Measurements from ENCODE around the gene COL18A1.

COL18A1 gene

DNA sequence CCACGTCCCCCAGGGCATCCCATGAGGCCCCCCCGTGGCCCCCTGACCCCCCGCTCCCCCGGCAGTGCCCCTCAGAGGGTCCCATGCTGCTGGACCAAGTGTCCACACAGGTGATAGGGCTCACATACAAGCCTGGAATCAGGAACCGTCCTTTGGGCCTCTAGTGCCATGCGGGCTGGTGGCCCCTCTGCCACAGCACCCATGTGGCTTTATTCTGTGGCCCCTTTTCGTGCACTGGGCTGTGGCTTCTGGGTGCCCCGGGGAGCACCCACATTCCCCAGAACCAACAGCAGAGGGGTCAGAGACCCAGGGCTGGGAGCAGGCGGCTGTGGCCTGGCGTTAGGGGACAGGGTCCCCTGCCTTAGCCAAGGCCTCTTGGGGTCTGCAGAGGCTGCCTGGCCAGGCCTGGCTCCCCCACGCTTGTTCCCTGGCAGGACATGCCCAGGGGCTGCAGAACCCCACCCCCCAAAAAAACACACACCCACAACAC lies 105.5 kb downstream of the COL18A1 start:
- POLR2A ChIA-PET (ENCODE audit: low non-redundant PET) = no interaction called here
- CTCF ChIA-PET = no interaction called here
- H3K27ac ChIP-seq = no peak overlapping the region
- no peak for DNase-seq (ENCODE audit: low spot score)
- TF ChIP-seq CTCF (conservative IDR thresholded peaks at IDR 0.05; ENCODE audit: low read depth) = no peak

DNA sequence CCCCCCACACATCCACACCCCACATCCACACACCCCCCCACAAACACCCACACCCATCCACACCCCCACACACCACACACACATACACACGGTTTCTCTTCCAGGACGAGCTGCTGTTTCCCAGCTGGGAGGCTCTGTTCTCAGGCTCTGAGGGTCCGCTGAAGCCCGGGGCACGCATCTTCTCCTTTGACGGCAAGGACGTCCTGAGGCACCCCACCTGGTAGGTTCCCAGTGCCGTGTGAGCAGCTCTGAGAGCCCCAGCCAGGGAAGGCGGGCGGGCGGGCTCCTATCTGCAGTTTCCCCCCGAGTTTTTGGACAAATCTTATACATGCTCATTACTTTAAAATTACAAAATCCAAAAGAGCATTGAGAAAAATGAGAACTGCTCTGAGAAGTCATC lies 106.0 kb downstream of the COL18A1 start:
- no peak for DNase-seq (ENCODE audit: low spot score)
- CTCF ChIA-PET = no interaction called here
- POLR2A ChIA-PET (ENCODE audit: low non-redundant PET) = no interaction called here
- TF ChIP-seq CTCF (conservative IDR thresholded peaks at IDR 0.05; ENCODE audit: low read depth) = no peak
- peak overlapping the region; percentile 26 for H3K27ac ChIP-seq

DNA sequence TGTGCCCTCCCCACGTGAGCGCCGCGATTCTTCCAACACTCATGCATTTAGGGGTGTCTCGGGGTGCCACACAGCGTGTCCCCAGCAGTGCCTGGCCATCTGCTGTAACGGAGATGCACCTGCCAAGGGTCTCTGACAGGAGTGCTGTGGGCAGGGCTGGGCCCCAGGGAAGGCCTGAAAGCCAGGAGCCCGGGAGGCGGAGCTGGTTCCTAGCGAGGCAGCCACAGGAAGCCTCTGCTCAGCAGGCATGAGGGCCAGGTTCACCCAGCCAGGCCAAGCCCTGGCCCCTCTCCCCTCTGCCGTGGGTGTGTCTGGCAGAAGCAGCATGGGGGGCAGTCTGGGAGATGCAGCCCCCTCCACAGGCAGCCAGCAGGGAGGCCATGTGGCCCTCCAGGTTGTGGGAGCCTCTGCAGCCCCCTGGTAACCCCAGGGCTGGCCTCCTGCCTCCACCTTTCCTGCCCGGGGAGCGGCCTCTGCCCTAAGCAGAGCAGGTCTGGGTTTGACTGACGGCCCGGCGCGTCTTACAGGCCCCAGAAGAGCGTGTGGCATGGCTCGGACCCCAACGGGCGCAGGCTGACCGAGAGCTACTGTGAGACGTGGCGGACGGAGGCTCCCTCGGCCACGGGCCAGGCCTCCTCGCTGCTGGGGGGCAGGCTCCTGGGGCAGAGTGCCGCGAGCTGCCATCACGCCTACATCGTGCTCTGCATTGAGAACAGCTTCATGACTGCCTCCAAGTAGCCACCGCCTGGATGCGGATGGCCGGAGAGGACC lies 106.9 kb downstream of the COL18A1 start:
- ChIA-PET CTCF (no interaction called here), POLR2A (ENCODE audit: low non-redundant PET) (no interaction called here)
- TF ChIP-seq CTCF (conservative IDR thresholded peaks at IDR 0.05; ENCODE audit: low read depth) = no peak
- H3K27ac ChIP-seq = peak overlapping the region; percentile 26
- DNase-seq (ENCODE audit: low spot score) = no peak

GRCh38 chr21:45512626-45513002 lies 107.6 kb downstream of the COL18A1 start:
- no peak for TF ChIP-seq CTCF (conservative IDR thresholded peaks at IDR 0.05; ENCODE audit: low read depth)
- H3K27ac ChIP-seq = 0 out of 2 replicates have a peak overlapping the region, but pooled peaks have one; percentile 10
- CTCF ChIA-PET = no interaction called here
- POLR2A ChIA-PET (ENCODE audit: low non-redundant PET) = no interaction called here
- no peak for DNase-seq (ENCODE audit: low spot score)

DNA sequence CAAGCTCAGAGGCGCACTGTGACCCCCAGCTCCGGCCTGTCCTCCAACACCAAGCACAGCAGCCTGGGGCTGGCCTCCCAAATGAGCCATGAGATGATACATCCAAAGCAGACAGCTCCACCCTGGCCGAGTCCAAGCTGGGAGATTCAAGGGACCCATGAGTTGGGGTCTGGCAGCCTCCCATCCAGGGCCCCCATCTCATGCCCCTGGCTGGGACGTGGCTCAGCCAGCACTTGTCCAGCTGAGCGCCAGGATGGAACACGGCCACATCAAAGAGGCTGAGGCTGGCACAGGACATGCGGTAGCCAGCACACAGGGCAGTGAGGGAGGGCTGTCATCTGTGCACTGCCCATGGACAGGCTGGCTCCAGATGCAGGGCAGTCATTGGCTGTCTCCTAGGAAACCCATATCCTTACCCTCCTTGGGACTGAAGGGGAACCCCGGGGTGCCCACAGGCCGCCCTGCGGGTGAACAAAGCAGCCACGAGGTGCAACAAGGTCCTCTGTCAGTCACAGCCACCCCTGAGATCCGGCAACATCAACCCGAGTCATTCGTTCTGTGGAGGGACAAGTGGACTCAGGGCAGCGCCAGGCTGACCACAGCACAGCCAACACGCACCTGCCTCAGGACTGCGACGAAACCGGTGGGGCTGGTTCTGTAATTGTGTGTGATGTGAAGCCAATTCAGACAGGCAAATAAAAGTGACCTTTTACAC lies 108.2 kb downstream of the COL18A1 start:
- POLR2A ChIA-PET (ENCODE audit: low non-redundant PET) = no interaction called here
- DNase-seq (ENCODE audit: low spot score) = no peak

More for the DNA sequence above, 108.2 kb downstream of the COL18A1 start:
- TF ChIP-seq CTCF (conservative IDR thresholded peaks at IDR 0.05; ENCODE audit: low read depth) = no peak
- no peak overlapping the region for H3K27ac ChIP-seq
- CTCF ChIA-PET = no interaction called here

Data from RWPE1 (cell line).